Activated T-cell treated with anti-CD3 and anti-CD28 coated beads, Interleukin-2, amount 50 U/mL, for 48 hours (primary cell): ENCODE measurements around the gene SRSF8.
"Not testable (repeated sequence)": the region's sequence is repeated elsewhere in the genome, so short reads cannot be mapped to it uniquely, and the experiment has no call there.

Experiments
- DNase-seq, 2 experiments: peaks; one replicate each; pipeline ENCODE4 v3.0.0-alpha.2; 2020

The SRSF8 gene, protein sequence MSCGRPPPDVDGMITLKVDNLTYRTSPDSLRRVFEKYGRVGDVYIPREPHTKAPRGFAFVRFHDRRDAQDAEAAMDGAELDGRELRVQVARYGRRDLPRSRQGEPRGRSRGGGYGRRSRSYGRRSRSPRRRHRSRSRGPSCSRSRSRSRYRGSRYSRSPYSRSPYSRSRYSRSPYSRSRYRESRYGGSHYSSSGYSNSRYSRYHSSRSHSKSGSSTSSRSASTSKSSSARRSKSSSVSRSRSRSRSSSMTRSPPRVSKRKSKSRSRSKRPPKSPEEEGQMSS

DNA sequence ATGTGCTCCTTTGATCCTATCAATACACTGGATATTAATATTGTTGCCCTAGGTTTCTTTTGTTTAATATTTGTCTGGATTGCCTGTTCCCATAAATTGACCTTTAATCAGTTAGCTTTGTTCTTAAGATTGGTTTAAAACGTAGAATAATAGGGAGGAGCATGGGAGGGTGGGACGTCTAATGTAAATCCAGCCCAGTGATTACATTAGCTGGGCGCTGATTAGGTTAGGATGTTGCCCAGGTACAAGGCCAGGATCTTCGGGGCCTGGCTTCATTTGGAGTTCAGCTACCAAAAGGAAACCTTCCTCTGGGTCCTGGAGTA lies at the start of gene SRSF8:
TSS of gene SRSF8 (plus strand) at position 204 of the 323 bp plus-strand sequence. CDS start 308 bp downstream, outside the sequence.
- DNase-seq = no peak

DNA sequence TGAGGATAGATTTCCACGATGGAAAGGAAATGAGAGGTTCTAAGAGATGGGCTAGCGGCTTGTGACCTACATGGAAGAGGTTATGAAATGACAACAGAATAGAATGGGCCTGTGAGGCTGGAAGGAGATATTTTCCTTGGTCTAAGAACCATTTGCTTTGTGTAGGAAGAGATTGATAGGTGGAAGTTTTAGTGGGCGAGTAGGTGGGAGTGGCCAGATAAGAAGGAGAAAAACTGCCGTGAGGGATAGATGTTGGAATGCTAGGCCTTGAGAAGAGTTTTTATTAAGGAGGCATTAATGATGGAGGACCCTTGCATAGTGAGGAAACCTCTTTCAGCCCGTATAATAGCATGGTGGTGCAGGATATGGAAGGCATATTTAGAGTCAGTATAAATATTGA lies 45.3 kb upstream of the SRSF8 start:
- not testable (repeated sequence) for DNase-seq

DNA sequence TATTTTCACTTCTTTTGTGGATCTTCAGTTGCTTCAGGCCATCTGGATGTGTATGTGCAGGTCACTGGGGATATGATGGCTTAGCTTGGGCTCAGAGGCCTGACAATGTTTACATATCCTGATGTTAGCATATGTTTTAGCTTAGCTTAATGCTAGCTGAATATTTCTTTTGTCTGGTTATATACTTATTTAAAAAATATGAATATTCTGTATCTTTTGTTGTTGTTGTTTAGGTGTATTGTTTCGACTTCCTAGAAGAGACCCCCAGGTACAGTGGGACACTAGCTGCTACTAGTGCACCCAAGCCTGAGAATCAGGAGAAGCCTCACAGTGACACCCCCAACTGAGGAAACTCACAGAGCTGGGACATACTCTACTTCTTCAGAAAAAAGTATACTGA lies 41.8 kb upstream of the SRSF8 start, which contains the start of gene KDM4E:
TSS of gene KDM4E (plus strand) at position 301 of the 400 bp plus-strand sequence. CDS start 300 bp downstream, outside the sequence.
- no peak for DNase-seq

DNA sequence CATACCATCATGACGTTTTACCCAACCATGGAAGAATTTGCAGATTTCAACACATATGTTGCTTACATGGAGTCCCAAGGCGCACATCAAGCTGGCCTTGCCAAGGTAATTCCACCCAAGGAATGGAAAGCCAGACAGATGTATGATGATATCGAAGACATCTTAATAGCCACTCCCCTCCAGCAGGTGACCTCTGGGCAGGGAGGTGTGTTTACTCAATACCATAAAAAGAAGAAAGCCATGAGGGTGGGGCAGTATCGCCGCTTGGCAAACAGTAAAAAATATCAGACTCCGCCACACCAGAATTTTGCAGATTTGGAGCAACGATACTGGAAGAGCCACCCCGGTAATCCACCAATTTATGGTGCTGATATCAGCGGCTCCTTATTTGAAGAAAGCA lies 41.1 kb upstream of the SRSF8 start:
- not testable (repeated sequence) for DNase-seq

DNA sequence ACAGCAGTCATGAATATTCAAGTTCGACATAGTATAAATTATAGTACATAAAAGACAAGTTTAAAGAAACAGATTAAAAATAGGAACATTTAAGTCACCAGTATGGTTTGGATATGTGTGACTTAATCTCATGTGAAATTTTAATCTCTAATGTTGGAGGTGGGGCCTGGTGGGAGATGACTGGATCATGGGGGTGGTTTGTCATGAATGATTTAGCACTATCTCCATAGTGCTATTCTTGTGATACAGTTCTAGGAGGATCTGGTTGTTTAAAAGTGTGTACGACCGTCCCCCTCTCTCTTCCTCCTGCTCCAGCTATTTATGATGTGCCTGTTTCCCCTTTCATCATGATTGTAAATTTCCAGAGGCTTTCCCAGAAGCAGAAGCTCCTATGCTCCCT lies 38.4 kb upstream of the SRSF8 start:
- DNase-seq = no peak

DNA sequence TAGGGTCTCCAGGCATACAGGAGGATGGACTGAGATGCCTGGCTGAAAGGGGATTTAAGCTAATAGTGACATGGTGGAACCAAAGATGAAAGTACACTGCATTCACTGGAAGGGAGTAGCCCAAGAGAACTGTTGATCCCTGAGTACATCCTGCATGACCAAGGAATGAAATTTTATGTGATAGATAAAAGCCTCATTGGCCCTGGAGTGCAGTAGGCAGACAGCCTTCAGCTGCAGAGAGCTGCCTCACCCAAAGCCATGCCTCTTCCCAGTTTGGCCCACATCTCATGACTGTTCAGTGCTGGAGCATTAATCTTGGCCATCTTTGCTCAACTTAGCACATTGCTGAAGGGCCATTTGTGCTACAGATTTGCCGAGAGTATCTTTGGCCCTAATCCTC lies 33.7 kb upstream of the SRSF8 start:
- DNase-seq = no peak

DNA sequence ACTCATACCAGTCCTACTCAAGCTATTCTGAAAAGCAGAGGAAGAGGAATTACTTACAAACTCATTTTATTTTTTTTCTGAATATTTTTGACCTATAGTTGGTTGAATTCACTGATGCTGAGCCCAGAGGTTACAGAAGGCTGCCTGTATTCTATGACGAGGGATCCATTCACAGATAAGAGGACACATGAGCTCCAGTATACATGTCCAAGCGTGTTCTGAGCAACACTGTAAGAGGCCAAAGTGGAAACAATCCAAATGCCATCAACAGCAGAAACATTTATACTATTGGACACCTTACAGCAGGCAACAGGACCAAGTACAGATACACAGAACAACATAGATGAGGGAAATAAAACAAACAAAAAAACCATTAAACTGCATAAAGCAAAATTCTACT lies 31.4 kb upstream of the SRSF8 start:
- no peak for DNase-seq

DNA sequence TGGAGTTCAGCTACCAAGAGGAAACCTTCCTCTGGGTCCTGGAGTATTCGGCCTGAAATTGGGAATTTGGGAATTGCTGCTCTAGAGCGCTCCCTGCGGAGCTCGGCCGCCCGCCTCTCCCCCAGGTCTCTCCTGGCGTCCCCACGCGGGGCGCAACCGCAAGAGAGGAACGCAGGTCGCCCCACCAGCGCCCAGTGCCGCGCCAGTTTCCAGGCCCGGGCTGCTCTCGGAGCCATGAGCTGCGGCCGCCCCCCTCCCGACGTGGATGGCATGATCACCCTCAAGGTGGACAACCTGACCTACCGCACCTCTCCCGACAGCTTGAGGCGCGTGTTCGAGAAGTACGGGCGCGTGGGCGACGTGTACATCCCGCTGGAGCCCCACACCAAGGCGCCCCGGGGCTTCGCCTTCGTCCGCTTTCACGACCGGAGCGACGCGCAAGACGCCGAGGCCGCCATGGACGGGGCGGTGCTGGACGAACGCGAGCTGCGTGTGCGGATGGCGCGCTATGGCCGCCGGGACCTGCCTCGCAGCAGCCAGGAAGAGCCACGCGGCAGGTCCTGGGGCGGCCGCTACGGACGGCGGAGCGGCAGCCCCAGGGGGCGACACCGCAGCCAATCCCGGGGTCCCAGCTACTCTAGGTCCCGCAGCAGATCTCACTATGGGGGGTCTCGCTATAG lies 29.2 kb upstream of the SRSF8 start:
- DNase-seq = peak in 1 of 2 experiments; percentile 34

DNA sequence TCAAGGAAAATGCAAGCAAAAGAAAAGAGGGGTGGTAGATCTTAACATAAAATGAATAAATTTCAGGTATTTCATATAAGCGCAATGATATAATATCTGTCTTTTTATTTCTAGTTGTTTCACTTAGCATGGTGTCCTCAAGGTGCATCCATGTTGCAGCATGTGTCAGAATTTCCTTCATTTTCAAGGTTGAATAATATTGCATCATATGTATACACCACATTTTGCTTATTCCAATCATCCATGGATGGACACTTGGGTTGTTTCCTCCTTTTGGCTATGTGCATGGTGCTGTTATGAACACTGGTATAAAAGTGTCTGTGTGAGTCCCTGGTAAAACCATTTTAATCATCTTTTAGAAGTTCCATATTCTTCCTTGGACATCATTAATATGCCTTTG lies 24.5 kb upstream of the SRSF8 start:
- no peak for DNase-seq

DNA sequence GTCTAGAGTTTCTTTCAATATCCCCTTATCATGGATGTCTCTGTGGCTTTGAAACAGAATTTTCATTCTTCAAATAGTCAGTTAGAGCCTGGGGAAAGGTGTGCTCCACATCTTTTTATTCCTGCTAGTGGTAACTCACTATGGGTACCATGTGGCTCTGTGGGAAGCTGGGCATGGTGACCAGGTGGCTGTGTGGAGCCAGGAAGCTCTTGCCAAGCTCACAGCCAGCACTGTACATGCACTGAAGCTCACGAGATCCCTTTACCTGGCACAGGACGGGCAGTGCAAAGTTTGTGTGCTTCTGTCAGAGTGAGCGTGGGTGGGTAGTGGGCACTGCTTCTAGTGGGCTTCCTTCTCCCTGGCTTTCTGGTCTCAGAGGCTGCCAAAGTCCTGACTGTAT lies 23.8 kb upstream of the SRSF8 start:
- no peak for DNase-seq

DNA sequence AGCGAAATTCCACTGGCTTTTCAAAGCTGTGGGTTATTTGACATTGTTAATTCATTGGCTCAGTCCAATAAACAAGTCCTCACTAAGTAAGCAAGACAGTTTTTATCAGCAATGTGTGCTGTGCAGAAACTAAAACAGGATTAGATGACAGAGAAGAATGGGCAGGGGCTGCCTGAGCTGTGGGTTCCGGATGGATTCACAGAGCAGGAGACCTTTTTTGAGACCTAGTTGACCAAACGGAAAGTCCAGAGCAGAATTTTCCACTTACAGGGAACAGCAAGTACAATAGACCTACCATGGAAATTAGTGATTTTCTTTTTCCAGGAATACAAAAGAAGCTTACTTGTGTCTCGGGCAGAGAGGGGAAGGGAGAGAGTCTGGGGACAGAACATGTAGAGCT lies 22.7 kb upstream of the SRSF8 start:
- DNase-seq = no peak

DNA sequence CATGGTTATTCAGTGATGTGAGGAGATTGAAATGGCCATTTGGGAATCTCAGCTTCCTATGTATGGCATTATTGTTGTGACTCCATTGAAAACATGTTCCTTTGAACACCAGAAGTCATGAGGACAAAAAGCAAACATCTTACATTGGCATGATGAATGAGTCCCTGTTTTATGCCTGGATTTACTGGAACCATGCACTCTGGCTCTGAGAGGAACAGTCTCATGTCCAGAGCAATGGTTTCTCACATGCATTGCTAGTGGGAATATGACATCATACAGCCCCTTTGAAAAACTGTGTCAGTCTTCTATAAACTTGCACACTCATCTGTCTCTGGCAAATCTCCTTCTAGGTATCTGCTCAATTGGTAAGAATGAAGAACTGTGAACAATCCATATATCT lies 20.9 kb upstream of the SRSF8 start:
- no peak for DNase-seq

DNA sequence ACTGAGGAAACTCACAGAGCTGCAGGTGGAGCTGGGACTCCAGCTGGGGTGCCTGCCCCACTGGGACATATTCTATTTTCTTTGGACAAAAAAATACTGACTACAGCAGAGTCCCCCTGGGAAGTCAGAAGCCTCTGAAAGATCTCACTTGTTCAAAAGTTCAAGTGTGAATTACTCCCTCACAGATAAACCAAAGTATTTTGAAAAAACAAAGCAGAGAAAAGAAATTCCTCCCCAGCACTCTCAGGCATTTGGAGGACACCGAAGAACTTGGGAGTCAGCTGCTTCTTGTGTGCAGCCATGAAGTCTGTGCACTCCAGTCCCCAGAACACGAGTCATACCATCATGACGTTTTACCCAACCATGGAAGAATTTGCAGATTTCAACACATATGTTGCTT lies 17.6 kb upstream of the SRSF8 start, which contains the start of gene KDM4F:
TSS of gene KDM4F (plus strand) at position 301 of the 400 bp plus-strand sequence.
- DNase-seq = not testable (repeated sequence)

DNA sequence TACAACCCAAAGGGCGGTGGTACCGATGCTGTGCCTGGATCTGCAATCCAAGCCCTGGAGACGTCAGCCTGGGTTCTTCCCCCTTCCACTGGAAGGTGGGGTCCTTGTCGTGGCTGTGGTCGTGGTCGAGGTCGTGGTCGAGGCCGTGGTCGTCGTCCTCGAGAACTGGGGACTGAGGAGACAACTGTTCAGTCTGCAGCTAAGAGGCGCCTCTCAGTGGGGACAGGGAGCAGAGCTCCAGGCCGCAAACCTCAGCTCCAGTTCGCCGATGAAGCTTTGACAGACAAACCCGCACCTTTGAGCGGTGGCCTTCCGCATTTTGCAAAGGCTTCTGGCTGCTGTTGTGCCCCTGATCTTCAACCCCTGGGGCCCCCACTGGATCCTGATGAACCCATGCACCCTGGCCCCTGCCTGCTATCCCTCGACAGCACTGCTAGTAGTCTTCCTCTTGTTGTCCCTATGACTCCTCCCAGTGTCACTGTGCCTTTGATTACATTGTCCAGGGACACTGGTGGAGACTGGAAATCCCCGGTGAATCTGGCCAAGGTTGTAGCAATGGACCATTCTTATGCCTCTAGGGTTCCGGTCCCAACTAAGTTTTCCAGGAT lies 16.0 kb upstream of the SRSF8 start:
- no peak for DNase-seq

DNA sequence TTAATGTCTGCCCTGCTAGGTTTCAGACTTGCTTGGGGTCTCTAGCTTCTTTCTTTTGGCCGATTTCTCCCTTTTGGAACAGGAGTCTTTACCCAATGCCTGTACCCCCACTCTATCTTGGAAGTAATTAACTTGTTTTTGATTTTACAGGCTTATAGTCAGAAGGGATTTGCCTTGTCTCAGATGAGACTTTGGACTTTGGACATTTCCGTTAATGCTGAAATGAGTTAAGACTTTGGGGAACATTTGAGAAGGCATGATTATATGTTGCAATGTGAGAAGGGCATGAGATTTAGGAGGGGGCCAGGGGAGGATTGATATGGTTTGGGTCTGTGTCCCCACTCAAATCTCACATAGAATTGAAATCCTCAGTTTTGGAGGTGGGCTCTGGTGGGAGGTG lies 12.4 kb upstream of the SRSF8 start:
- no peak for DNase-seq

DNA sequence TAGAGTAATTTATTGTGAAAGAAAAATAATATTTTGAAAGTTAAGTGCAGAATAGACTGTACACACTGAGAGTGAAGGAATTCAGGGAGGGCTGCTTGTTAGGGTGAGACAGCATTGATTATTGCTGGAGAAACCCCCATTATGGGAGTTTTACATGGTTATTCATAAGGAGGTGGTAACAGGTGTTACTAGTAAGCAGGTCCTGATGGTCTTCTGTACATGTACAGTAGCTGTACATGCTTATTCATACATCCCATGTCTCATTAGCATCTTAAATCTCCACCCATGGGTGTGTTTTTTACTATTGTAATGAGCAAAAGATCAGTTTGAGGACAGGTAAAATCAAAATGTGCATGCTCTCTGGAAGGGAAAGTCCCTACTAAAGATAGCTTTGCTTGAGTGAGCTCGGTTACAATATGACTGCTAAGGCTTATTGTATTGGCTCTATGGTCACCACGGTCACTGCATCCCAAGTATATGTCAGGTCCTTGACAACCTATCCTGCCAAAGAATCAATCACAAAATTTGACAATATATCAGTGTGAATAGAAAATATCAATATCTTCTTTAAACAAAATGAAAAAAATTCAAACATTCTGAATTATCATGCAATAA lies 11.3 kb upstream of the SRSF8 start:
- DNase-seq = no peak

DNA sequence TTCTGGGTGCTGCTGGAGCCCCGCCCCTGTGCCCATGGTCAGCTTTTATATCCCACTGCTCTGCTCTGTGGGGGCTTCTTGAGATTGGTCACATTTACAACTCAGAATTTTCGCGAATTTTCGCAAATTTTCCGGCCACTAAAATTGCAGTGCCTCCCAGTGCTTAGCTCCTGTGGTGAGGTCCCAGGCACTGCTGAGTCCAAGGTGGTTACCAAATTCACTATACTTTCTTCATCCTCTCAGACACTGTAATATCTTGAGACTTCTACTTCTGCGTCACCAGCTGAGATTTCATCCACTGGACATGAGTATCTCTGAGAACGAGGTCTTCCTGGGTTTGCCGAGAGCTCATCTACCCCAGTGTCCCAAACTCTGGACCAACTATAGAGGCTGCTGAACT lies 8.8 kb upstream of the SRSF8 start:
- DNase-seq = no peak

DNA sequence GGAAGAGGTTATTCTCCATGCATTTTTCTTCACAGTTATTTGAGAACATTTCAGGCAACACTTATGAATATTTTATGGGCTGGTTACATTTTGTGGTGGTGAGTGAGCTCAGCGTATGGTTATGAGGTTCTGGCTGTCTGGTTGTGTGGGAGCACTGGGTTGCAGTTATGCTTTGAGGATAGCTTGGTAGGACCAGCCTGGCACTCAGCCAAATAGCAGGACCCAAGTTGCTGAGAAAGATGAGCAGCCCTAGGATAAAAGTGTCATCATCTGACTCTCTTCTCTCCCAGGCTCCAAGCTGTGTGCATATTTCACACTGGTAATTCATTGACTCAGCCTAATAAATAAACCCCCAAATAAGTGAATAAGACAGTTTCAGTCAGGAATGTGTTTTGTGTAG lies 8.1 kb upstream of the SRSF8 start:
- DNase-seq = no peak

DNA sequence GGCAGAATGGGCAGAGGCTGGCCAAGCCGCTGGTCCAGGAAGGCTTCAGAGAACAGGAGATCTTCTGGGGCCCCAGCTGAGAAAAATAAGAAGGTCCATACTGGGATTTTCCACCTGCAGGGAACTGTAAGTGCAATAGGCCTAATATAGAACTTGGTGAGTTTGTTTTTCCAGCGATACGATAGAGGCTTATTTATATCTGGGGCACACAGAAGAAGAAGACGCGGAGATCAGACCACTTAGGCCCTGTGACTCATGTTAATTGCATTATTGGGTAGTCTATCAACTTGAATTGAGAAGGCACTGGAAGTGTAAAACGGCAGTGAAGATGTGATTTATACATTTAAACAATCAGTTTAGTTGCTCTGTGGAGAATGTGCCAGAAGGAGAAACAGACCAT lies 7.7 kb upstream of the SRSF8 start:
- DNase-seq = no peak

DNA sequence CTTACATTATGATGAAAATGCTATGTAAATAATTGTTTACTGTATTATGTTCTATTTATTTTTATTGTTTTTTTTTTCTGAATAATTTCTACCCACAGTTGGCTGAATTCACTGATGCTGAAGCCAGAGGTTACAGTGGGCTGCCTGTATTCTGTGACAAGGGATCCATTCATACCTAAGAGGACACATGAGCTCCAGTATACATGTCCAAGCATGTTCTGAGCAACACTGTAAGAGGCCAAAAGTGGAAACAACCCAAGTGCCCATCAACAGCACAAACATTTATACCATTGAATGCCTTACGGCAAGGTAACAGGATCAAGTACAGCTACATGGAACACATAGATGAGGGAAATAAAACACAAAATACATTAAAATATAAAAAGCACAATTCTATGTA lies 1.4 kb upstream of the SRSF8 start:
- no peak for DNase-seq

DNA sequence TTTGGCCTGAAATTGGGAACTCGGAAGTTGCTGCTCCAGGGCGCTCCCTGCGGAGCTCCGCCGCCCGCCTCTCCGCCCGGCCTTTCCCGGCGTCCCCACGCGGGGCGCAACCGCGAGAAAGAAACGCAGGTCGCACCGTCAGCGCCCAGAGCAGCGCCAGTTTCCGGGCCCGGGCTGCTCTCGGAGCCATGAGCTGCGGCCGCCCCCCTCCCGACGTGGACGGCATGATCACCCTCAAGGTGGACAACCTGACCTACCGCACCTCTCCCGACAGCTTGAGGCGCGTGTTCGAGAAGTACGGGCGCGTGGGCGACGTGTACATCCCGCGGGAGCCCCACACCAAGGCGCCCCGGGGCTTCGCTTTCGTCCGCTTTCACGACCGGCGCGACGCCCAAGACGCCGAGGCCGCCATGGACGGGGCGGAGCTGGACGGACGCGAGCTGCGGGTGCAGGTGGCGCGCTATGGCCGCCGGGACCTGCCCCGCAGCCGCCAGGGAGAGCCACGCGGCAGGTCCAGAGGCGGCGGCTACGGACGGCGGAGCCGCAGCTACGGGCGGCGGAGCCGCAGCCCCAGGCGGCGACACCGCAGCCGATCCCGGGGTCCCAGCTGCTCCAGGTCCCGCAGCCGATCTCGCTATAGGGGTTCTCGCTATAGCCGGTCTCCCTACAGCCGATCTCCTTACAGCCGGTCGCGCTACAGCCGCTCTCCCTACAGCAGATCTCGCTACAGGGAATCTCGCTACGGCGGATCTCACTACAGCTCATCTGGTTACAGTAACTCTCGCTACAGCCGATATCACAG lies 521 bp downstream of the SRSF8 start:
- peak; percentile 82 to 85 for DNase-seq

DNA sequence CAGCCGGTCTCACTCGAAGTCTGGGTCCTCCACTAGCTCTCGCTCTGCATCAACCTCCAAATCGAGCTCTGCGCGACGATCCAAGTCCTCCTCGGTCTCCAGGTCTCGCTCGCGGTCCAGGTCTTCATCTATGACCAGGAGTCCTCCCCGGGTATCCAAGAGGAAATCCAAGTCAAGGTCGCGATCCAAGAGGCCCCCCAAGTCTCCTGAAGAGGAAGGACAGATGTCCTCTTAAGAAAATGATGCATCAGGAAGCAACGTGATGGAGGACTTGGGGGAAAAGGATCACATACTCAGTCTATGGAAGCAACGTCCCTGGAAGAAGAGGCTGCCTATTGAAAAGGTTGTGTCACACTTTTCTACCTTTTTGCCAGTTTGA lies 1.1 kb downstream of the SRSF8 start:
- DNase-seq = no peak

DNA sequence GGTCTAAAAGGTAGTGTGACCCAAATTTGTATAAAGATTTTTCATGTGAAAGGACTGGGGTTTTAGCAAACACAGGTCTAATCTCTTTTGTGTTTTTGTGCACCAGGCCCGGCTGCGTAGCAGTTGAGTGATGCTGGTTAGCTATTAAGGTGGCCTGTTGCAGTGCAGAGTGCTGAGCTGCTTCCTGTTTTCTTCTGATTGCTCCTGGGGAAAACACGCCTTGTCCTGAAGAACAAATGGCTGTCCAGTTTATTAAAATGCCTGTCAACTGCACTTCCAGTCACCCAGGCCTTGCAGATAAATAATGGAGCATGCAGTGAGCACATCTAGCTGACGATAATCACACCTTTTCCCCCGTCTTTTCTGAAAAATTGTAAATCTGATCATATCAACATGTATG lies 1.8 kb downstream of the SRSF8 start:
- DNase-seq = peak; percentile 62 to 69
